Measurements from ENCODE around the gene CRYL1.

GRCh38 chr13:20395061-20395916 is 130.4 kb downstream of the CRYL1 start:
- no peak for TF ChIP-seq TAF1 (IDR thresholded peaks at IDR 0.05; ENCODE audit: low read depth)
- TF ChIP-seq REST (IDR thresholded peaks at IDR 0.05; ENCODE audit: low read depth), result no peak
- no peak for TF ChIP-seq EP300 (IDR thresholded peaks at IDR 0.05; ENCODE audit: borderline replicate concordance)
- TF ChIP-seq EGR1 (IDR thresholded peaks at IDR 0.05), result no peak
